ENCODE measurements around the gene RCN1.
"Not testable (repeated sequence)": the region's sequence is repeated elsewhere in the genome, so short reads cannot be mapped to it uniquely, and the experiment has no call there.

Gene RCN1

GRCh38 chr11:32079553-32079952 is 11.3 kb upstream of the RCN1 start:
- no peak for DNase-seq (ENCODE audit: low read depth)

- no peak for DNase-seq (ENCODE audit: low read depth)
These were observed 10.4 kb upstream of the RCN1 start for GRCh38 chr11:32080361-32080980.

DNA sequence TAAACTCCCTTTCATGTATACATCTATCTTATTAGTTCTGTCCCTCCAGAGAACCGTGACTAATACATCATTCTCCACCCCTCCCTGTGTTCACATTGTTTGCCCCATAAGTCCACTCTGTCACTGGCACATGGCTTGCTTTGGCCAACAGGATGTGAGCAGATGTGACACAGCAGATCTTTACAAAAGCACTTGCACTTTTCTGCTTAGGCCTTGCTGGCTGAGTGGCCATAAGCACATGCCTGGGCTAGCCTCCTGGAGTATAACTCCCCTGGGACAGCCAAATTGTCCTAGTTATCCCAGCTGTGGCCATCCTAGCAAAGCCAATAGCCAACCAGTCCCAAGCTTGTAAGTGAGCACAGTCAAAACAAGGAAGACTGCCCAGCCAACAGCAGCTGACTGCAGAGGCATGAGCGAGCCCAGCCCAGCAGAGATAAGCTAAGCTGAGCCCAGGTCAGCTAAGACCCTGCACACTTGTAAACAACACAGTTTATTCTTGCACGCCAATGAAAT is 9.7 kb upstream of the RCN1 start:
- no peak for DNase-seq (ENCODE audit: low read depth)

DNA sequence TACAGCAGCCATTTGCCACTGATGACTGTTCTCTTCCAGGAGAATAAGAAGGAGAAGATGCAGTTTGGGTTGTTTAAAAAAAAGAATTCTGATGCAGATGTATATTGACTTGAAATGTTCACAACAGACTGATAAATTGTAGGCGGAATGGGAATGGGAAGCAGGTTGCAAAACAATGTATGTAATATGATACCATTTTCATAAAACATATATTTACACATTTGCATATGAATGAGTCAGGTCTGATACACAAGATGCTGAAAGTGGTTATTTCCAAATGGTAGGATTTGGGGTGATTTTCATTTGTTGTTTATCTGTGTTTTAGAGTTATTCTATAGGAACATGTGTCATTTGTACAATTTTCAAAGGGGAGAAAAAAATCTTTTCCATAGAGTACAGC is 9.0 kb upstream of the RCN1 start:
- DNase-seq (ENCODE audit: low read depth): no peak

- DNase-seq (ENCODE audit: low read depth): no peak
These were observed 8.4 kb upstream of the RCN1 start for GRCh38 chr11:32082346-32082986.

GRCh38 chr11:32087597-32087996 is 3.3 kb upstream of the RCN1 start:
- no peak for DNase-seq (ENCODE audit: low read depth)

DNA sequence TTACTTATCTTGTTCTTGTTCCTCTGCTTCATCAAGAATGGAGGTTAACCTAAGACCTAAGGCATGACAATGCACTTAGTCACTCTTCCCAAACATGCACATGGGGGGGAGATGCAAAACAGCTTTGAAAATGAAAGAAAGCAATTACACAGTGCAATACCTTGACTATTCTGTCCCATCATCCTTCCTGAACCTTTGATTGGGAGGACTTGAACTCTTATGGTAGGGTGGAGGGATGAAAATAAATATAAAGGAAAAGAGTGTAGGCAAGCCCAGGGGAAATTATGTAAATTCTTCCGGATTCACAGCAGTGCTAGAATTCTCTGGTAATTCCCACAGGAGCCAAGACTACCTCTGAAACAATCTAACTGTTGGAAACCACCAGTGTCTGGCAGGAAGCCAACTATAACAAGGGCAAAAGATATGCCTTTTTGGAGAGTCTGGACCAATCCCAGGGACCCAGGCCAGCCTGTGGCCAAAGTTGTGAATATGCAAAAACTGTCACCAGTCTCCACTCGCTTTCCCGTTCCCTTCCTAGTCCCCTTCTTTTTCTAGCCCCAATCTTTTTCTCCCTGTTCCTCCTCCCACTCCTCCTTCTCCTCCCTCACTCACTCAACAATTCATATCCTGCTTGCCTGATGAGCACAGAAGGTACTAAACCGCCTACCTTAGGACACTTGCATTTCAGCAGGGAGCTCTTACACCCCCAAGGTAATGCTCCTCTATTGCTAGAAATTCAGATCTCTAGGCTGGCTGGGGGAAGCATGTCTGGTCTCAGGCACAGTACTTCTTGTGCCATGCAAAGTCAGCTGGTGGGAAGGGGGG is 2.5 kb upstream of the RCN1 start:
- DNase-seq (ENCODE audit: low read depth): peak; percentile 17

DNA sequence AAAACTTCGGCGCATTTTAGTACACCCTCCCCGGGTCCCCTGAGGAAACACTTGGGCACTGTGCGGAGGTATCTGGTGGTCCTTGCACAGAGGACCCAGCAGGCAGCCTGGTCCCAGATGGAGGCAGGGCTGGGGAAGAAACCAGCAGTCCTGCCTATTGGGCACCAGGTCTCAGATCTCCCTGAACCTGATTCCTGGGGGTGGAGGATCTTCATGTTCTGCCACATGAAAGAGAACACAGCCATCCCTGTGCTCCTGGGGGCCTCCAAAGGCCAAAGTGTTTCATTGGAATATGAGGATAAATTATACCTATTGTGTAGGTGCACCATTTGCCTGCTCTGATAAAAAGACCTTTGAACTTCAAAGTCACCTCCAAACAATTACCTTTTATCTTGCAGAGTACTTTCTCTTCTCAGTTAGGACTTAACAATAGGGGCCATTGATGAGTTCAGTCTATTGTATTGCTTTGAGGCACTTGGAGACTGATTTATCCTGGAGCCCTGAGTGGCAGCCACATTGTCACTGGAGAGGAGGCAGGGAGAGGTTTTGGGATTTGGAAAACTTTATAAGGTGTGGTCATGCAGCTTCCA is 1.8 kb downstream of the RCN1 start:
- DNase-seq (ENCODE audit: low read depth): no peak

DNA sequence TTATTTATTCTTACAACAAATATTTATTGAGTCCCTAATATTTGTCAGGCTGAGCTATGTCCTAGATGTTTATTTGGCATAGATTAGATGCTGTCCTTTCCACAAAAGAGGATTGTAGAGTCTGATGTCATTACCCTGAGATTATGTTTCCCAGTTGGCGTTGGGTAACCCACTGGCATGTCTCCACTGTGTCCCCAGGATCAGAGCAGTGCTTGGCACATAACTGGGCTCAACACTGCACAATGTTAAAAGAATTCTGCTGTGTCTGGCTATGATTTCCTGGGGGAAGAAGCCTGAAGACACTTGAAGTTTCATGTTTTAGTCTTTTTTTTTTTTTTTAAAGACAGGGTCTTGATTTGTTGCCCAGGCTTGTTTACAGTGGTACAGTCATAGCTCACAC is 4.0 kb downstream of the RCN1 start:
- no peak for DNase-seq (ENCODE audit: low read depth)

DNA sequence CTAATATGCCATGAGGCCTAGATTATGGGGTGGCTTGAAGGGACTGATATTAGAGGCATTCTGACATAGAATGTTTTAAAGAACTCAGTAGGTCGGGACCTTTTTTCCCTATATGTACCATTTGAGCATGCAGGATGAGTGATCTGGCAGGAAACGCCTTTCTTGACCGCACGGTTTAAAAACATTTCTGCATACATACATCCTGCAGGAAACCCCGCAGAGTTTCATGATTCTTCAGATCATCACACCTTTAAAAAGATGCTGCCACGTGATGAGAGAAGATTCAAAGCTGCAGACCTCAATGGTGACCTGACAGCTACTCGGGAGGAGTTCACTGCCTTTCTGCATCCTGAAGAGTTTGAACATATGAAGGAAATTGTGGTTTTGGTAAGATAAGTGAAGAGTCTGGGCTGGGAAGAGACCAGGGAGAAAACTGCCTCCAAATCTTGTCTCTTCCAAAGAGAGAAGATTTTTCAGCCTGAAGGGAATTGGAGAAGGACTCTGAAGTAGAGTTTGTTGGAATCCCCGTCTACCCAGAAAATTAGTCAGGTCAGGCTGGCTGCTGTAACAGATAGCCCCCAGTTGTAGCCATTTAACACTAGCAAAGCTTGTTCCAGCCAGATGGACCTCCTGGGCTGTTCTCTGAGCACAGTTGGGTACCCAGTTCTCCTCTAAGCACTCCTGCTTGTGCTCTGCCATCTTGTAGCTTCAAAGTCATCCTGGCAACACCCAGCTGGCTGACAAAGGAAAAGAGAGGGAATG is 7.4 kb downstream of the RCN1 start:
- no peak for DNase-seq (ENCODE audit: low read depth)

GRCh38 chr11:32099516-32099915 is 8.6 kb downstream of the RCN1 start:
- DNase-seq (ENCODE audit: low read depth): no peak

GRCh38 chr11:32100495-32100894 is 9.6 kb downstream of the RCN1 start:
- no peak for DNase-seq (ENCODE audit: low read depth)

- DNase-seq (ENCODE audit: low read depth): no peak
These were observed 10.9 kb downstream of the RCN1 start for GRCh38 chr11:32101791-32102190.

DNA sequence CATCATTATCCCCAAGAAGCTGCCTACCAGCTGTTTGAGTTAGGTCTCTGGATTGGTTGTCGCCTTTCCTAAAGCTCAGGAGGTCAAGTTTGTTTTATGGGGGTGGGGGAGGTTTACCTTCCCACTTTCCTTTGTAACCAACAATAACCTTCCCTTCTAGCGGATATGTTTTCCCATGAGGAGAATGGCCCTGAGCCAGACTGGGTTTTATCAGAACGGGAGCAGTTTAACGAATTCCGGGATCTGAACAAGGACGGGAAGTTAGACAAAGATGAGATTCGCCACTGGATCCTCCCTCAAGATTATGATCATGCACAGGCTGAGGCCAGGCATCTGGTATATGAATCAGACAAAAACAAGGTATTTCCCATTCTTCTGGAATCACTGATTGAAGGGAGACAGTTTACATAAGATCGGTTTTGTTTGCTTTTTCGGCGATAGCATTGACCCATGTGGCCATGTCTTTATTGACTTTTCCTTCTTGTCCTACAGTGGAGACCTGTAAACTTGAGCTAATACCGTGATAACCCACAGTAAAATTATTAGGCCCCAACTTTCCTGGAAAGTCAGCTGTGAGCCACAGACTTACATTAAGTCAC is 12.3 kb downstream of the RCN1 start:
- not testable (repeated sequence) for DNase-seq (ENCODE audit: low read depth)

DNA sequence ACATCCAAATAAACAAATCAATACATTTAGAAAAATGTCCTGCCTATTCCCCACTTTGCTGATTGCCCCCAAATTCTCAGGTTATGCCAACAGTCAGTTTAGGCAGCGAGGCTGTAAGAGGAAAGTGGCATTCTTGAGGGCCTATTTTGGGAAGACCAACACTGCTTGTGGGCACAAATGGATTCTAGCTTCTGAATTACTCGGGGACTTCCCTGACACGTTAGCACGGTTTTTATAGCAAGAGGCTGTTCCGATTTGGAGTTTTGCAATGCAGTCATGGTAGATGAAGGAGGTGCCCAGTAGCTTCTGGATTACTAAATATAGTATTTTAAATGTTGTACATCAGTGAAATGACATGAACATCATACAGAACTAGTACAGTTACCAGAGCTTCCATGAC is 13.1 kb downstream of the RCN1 start:
- no peak for DNase-seq (ENCODE audit: low read depth)

GRCh38 chr11:32105871-32106560 is 15.1 kb downstream of the RCN1 start:
- no peak for DNase-seq (ENCODE audit: low read depth)

DNA sequence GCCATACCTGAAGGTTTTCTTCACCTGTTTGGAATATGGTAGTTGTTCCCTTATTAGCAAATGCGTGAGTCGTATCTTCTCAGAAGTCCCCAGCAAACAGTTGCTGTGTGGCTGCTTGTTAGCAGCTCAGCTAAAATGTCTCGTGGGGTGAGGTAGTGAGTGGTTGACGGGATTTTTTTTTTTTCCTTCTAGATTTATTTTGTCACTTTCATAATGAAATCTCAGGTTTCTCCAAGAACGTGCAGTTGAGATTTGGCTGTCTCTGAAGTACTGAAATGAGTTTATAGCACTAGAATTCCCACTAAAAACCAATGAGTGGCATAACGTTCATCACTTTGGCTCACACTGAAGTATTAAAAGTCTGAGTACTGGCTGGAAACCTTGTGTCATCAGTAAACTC is 16.8 kb downstream of the RCN1 start:
- no peak for DNase-seq (ENCODE audit: low read depth)

- no peak for DNase-seq (ENCODE audit: low read depth)
These were observed 17.7 kb downstream of the RCN1 start for GRCh38 chr11:32108576-32108975.

- no peak for DNase-seq (ENCODE audit: low read depth)
These were observed 18.3 kb downstream of the RCN1 start for GRCh38 chr11:32109138-32109537.

- DNase-seq (ENCODE audit: low read depth): no peak
These were observed 18.7 kb downstream of the RCN1 start for GRCh38 chr11:32109592-32109991.

DNA sequence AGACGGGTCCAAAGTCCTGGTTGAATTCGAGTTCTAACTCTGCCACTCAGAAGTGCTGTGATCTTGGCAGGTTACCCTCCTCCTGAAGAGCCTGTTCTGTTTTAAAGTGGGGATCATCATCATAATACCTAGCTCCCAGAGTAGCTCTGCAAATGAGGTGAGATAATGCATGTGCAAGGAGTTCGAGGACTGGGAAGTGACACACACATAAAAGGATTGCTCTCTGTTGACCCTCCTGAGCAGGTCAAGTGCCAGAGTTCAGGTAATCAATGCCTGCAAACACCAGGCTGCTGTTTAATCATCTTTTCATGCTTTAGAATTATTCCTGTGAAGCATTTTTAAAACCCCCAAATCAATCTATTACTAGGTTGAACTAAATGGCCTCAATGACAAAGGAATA is 19.9 kb downstream of the RCN1 start:
- no peak for DNase-seq (ENCODE audit: low read depth)

Measured in activated T-cell treated with anti-CD3 and anti-CD28 coated beads for 24 hours (primary cell).